AG04449 (cell line): Measurements from ENCODE around the gene FAM163A.

Experiments
- CTCF ChIA-PET: fragments of 350-600 bp; formaldehyde crosslinking; extraction: SDS; loops from one replicate; lab custom pipeline; 2021; ENCODE audit warnings: antibody characterized with exemption; lab: Yijun Ruan, JAX
- POLR2A ChIA-PET: fragments of 400-600, 350-600 bp; formaldehyde crosslinking; extraction: SDS; loops from one replicate; lab custom pipeline; 2020; ENCODE audit warnings: antibody characterized with exemption, inconsistent platforms; lab: Yijun Ruan, JAX
- DNase-seq: peaks from one replicate; pipeline ENCODE4 v3.0.0-alpha.2; 2010; ENCODE audit warnings: low read depth, low spot score
- H3K4me3 ChIP-seq: 2 replicates; pipeline ENCODE4 v1.5.1; 2011; ENCODE audit warnings: low read depth, mild to moderate bottlenecking, control low read depth, low read length
- CTCF ChIP-seq: IDR thresholded peaks from one replicate; pipeline ENCODE4 v1.5.1; 2011; ENCODE audit warnings: mild to moderate bottlenecking, moderate library complexity, low read length, control low read depth, inconsistent platforms; ENCODE audit not compliant: insufficient read depth; ENCODE audit errors: missing control alignments

FAM163A gene

GRCh38 chr1:179773264-179773663, 30.2 kb downstream of the FAM163A start:
- ChIA-PET POLR2A (no interaction called here), CTCF (interaction anchor here (0.7 to 1.5 kb wide), 5 partner anchors 36 to 67 kb away, joined by 3 to 6 read pairs (median 4); no protein-coding TSS in a partner anchor)
- no peak overlapping the region for H3K4me3 ChIP-seq
- TF ChIP-seq CTCF, result no peak
- no peak for DNase-seq

DNA sequence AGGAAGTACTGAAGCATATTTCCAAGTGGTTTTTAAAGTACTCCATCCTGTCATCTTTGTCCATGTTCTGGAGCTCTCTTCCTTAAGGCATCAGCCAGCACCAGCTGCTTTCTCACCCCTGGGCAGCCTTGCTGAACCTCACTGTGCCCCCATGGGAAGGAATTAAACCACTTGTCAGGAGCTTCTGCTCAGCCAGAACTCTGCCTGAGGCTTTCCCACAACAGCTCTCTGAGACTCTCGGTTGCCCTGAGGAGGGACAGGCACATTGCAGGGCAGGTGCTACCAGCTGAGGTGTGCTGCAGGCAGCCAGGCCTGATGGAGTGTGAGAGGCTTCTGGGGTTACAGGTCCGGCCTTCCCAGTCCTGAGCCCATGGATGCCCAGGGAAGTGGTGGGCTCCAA, 30.9 kb downstream of the FAM163A start:
- POLR2A ChIA-PET, result no interaction called here
- H3K4me3 ChIP-seq, result no peak overlapping the region
- TF ChIP-seq CTCF, result no peak
- CTCF ChIA-PET, result interaction anchor here (0.7 to 1.5 kb wide), 4 partner anchors 35 to 67 kb away, joined by 3 to 6 read pairs (median 4); no protein-coding TSS in a partner anchor
- DNase-seq, result no peak

GRCh38 chr1:179774566-179774965, 31.5 kb downstream of the FAM163A start:
- no peak overlapping the region for H3K4me3 ChIP-seq
- ChIA-PET POLR2A (no interaction called here), CTCF (interaction anchor here (1.4 to 1.5 kb wide), 2 partner anchors 35 to 40 kb away, joined by 3 to 6 read pairs; no protein-coding TSS in a partner anchor)
- no peak for DNase-seq
- TF ChIP-seq CTCF, result no peak

DNA sequence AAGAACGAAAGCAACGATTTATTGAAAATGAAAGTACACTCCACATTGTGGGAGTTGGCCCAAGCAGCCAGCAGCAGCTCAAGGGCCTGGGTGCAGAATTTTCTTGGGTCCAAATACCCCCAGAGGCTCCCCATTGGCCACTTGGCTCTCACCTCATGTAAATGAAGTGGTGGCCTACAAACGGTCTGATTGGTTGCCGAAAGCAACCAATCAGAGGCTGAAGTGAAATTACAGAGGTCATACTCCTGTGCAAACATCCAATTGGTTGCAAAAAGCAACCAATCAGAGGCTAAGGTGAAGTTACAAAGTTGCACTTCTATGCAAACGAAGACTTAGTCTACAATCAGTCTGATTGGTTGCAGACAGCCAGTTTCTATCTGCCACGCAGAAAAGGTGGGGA, 31.9 kb downstream of the FAM163A start:
- CTCF ChIA-PET, result interaction anchor here (1.3 to 1.5 kb wide), 3 partner anchors 34 to 68 kb away, joined by 3 to 6 read pairs (median 3); no protein-coding TSS in a partner anchor
- DNase-seq, result no peak
- H3K4me3 ChIP-seq, result no peak overlapping the region
- POLR2A ChIA-PET, result no interaction called here
- TF ChIP-seq CTCF, result no peak

- no peak for TF ChIP-seq CTCF
- CTCF ChIA-PET, result interaction anchor here (0.8 to 1.5 kb wide), 3 partner anchors 36 to 70 kb away, joined by 3 to 8 read pairs (median 7); no protein-coding TSS in a partner anchor
Measured at GRCh38 chr1:179776831-179777230, 33.7 kb downstream of the FAM163A start.

DNA sequence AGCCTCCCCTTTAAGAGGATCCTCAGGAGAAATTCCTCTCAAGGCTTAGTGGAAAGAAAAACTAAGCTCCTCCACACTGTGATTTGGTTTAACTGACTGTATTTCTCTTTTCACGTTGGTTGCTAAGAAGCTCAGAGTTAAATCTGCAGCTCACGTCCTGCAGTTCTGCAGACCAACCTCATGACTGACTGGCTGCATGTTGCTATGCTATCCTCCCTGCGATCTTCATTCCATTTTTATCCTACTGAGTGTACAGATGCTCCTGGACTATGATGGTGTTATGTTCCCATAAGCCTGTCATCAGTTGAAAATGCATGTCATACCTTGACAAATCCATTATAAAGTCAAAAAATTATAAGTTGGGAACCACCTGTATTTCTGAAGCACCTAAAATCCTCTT, 34.6 kb downstream of the FAM163A start:
- POLR2A ChIA-PET, result no interaction called here
- CTCF ChIA-PET, result interaction anchor here (1.2 to 1.5 kb wide), 2 partner anchors 37 to 71 kb away, joined by 7 to 8 read pairs; no protein-coding TSS in a partner anchor
- no peak overlapping the region for H3K4me3 ChIP-seq
- DNase-seq, result no peak
- no peak for TF ChIP-seq CTCF

More at GRCh38 chr1:179776831-179777230, 33.7 kb downstream of the FAM163A start:
- POLR2A ChIA-PET, result no interaction called here
- H3K4me3 ChIP-seq, result no peak overlapping the region
- DNase-seq, result no peak
